Subcutaneous abdominal adipose tissue (tissue), 5 donors: ENCODE measurements around the gene SH2B2.
"Not testable (repeated sequence)": the region's sequence is repeated elsewhere in the genome, so short reads cannot be mapped to it uniquely, and the experiment has no call there.

Source experiments
- H3K27ac ChIP-seq: one replicate; pipeline ENCODE4 v1.7.0; 2013; ENCODE audit warnings: low read depth, mild to moderate bottlenecking, inconsistent platforms, low read length, moderate library complexity
- H3K27me3 ChIP-seq, 5 donors: one replicate each; pipeline ENCODE4 v1.7.0; 2013; ENCODE audit warnings: low read length in 5 of 5, inconsistent platforms in 1 of 5; ENCODE audit not compliant: control insufficient read depth in 5 of 5, insufficient read depth in 4 of 5
- H3K36me3 ChIP-seq, 5 donors: one replicate each; pipeline ENCODE4 v1.7.0; 2013; ENCODE audit warnings: low read length in 5 of 5; ENCODE audit not compliant: control insufficient read depth in 5 of 5, insufficient read depth in 5 of 5
- H3K4me1 ChIP-seq, 5 donors: one replicate each; pipeline ENCODE4 v1.7.0; 2013; ENCODE audit warnings: low read length in 5 of 5, mild to moderate bottlenecking in 3 of 5, moderate library complexity in 1 of 5; ENCODE audit not compliant: control insufficient read depth in 5 of 5, insufficient read depth in 5 of 5
- H3K4me3 ChIP-seq, 5 donors: one replicate each; pipeline ENCODE4 v1.7.0; 2013; ENCODE audit warnings: low read length in 5 of 5, low read depth in 1 of 5
- H3K9ac ChIP-seq, 5 donors: one replicate each; pipeline ENCODE4 v1.7.0; 2013; ENCODE audit warnings: low read length in 5 of 5, mild to moderate bottlenecking in 4 of 5, moderate library complexity in 3 of 5
- H3K9me3 ChIP-seq, 5 donors: one replicate each; pipeline ENCODE4 v1.7.0; 2013; ENCODE audit warnings: low read length in 5 of 5; ENCODE audit not compliant: control insufficient read depth in 5 of 5
- donor health status: healthy.
- donor health status: healthy.
- donor health status: healthy.
- donor health status: healthy.
- donor health status: healthy.

Gene SH2B2

DNA sequence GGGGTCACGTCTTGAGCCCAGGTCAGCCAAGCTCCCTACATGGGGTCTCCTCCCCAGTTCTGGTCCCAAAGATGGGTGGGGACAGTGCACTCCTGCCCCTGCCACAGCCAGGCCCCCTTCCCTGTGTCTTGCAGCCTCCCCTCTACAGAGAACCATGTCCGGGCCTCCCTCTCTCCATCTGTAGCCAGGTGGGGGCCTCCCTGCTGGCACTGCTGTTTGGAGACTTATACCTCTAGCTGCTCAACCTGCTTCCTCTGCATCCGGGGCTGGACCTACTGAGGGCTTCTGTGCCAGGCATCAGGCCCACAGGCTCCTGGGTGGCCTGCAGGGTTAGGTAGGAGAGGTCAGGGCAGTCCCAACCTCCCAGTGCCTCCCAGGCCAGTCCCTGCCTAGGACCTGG, 7.9 kb downstream of the SH2B2 start:
- H3K27ac ChIP-seq = no peak overlapping the region
- H3K27me3 ChIP-seq = peaks cover 0 to 10% (median 3%) of the 10 kb centered on the region in 5 donors

GRCh38 chr7:102295346-102296178, 8.9 kb downstream of the SH2B2 start:
- Histone ChIP-seq H3K9me3 (no peaks in the 10 kb centered on the region), H3K4me3 (no peak overlapping the region), H3K36me3 (no peaks in the 10 kb centered on the region), H3K27me3 (peaks cover 0 to 14% (median 7%) of the 10 kb centered on the region in 5 donors), H3K4me1 (peaks cover 0 to 4% (median 1%) of the 10 kb centered on the region in 5 donors), H3K9ac (no peak overlapping the region), H3K27ac (no peak overlapping the region)

More for the DNA sequence above, 7.9 kb downstream of the SH2B2 start:
- Histone ChIP-seq H3K36me3 (no peaks in the 10 kb centered on the region), H3K4me1 (peaks cover 0 to 1% (median 0%) of the 10 kb centered on the region in 5 donors), H3K9ac (no peak overlapping the region), H3K9me3 (no peaks in the 10 kb centered on the region), H3K4me3 (no peak overlapping the region)

DNA sequence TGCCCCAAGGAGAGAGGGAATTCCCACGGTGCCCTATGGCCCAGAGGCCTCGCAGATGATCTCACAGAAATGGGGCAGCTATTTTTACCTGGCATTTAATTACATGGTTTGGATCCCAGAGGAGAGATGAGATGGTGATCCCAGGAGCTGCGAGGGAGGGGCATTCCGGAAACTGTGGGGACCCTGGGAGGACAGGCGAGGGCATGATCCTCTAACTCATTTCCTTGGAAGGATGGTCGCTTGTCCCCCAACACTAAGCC, 9.4 kb downstream of the SH2B2 start:
- Histone ChIP-seq H3K4me3 (no peak overlapping the region), H3K36me3 (no peaks in the 10 kb centered on the region), H3K9me3 (no peaks in the 10 kb centered on the region), H3K4me1 (peaks cover 0 to 9% (median 3%) of the 10 kb centered on the region in 5 donors), H3K9ac (no peak overlapping the region), H3K27ac (no peak overlapping the region), H3K27me3 (peaks cover 0 to 15% (median 11%) of the 10 kb centered on the region in 5 donors)

- Histone ChIP-seq H3K4me1 (peaks cover 0 to 9% (median 3%) of the 10 kb centered on the region in 5 donors), H3K9me3 (no peaks in the 10 kb centered on the region), H3K4me3 (no peak overlapping the region), H3K27me3 (peaks cover 0 to 15% (median 11%) of the 10 kb centered on the region in 5 donors), H3K9ac (no peak overlapping the region), H3K27ac (no peak overlapping the region), H3K36me3 (no peaks in the 10 kb centered on the region)
These were observed 9.8 kb downstream of the SH2B2 start for GRCh38 chr7:102296514-102296913.

DNA sequence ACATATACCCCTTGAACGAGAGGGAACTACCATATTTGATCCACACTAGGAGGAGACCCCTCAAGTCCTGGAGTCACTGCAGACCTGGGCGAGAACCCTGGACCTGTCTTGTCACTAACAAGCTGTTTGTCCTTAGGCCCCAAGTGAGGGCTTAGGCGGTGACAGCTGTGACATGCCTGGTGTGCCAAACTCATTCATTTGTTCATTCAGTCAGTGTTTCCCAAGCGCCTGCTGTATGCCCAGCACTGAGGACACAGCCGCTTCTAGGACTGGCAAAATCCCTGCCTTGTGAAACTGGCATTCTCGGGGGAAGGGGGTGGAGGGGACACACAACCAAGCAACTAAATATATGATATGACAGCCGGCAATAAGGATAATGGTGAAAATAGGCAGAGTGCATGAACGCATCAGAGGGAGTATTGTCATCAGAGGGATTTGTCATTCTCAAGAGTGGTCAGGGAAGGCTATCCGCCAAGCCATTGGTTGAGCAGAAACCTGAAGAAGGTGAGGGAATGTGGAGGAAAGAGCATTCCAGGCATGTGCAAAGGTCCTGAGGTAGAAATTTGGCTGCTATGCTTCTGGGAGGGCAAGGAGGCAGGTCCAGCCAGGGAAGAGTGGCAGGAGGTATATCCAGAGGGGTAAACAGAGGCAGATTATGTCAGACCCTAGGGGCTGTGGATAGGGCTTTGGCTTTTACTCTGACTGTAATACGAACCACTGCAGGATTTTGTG, 11.0 kb downstream of the SH2B2 start:
- no peak overlapping the region for H3K27ac ChIP-seq
- peaks cover 0 to 15% (median 5%) of the 10 kb centered on the region in 5 donors for H3K27me3 ChIP-seq
- no peaks in the 10 kb centered on the region for H3K9me3 ChIP-seq
- peaks cover 0 to 9% (median 3%) of the 10 kb centered on the region in 5 donors for H3K4me1 ChIP-seq
- no peaks in the 10 kb centered on the region for H3K36me3 ChIP-seq
- no peak overlapping the region for H3K9ac ChIP-seq
- no peak overlapping the region for H3K4me3 ChIP-seq

DNA sequence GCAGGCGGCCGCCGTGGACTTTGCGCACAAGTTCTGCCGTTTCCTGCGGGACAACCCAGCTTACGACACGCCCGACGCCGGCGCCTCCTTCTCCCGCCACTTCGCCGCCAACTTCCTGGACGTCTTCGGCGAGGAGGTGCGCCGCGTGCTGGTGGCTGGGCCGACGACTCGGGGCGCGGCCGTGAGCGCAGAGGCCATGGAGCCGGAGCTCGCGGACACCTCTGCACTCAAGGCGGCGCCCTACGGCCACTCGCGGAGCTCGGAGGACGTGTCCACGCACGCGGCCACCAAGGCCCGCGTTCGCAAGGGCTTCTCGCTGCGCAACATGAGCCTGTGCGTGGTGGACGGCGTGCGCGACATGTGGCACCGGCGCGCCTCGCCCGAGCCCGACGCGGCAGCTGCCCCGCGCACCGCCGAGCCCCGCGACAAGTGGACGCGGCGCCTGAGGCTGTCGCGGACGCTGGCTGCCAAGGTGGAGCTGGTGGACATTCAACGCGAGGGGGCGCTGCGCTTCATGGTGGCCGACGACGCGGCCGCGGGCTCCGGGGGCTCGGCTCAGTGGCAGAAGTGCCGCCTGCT, 14.1 kb downstream of the SH2B2 start:
- no peak overlapping the region for H3K27ac ChIP-seq
- H3K36me3 ChIP-seq = no peaks in the 10 kb centered on the region
- H3K4me1 ChIP-seq = peaks cover 1 to 20% (median 13%) of the 10 kb centered on the region in 5 donors
- H3K27me3 ChIP-seq = peaks cover 0 to 9% (median 5%) of the 10 kb centered on the region in 5 donors
- H3K9ac ChIP-seq = no peak overlapping the region
- peak overlapping the region in 1 of 5 donors; percentile 3 for H3K4me3 ChIP-seq
- no peaks in the 10 kb centered on the region for H3K9me3 ChIP-seq

- H3K27ac ChIP-seq, H3K9me3 ChIP-seq, H3K36me3 ChIP-seq, H3K9ac ChIP-seq, H3K27me3 ChIP-seq, H3K4me3 ChIP-seq: not testable (repeated sequence)
- peaks cover 0 to 21% (median 14%) of the 10 kb centered on the region in 5 donors for H3K4me1 ChIP-seq
These were observed 14.7 kb downstream of the SH2B2 start for GRCh38 chr7:102301367-102301766.

DNA sequence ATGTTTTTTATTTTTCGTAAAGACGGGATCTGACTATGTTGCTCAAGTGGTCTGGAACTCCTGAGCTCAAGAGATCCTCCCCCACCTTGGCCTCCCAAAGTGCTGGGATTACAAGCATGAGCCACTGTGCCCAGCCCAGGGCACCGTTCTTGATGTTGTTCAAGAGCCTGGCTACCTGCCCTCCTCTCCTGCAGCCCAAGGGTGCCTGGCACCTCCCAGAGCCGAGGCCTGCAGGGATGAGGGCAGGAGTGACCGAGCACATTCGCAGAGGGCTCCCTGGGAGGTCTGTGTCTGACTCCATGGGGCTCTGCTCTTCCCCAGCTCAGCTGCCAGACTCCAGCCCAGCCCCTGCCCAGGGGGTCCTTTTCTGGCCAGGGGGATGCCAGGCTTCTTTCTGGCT, 15.4 kb downstream of the SH2B2 start:
- Histone ChIP-seq H3K27ac (no peak overlapping the region), H3K36me3 (no peaks in the 10 kb centered on the region), H3K9ac (no peak overlapping the region), H3K4me3 (no peak overlapping the region), H3K9me3 (no peaks in the 10 kb centered on the region), H3K4me1 (peaks cover 0 to 27% (median 21%) of the 10 kb centered on the region in 5 donors), H3K27me3 (peaks cover 0 to 9% (median 5%) of the 10 kb centered on the region in 5 donors)

DNA sequence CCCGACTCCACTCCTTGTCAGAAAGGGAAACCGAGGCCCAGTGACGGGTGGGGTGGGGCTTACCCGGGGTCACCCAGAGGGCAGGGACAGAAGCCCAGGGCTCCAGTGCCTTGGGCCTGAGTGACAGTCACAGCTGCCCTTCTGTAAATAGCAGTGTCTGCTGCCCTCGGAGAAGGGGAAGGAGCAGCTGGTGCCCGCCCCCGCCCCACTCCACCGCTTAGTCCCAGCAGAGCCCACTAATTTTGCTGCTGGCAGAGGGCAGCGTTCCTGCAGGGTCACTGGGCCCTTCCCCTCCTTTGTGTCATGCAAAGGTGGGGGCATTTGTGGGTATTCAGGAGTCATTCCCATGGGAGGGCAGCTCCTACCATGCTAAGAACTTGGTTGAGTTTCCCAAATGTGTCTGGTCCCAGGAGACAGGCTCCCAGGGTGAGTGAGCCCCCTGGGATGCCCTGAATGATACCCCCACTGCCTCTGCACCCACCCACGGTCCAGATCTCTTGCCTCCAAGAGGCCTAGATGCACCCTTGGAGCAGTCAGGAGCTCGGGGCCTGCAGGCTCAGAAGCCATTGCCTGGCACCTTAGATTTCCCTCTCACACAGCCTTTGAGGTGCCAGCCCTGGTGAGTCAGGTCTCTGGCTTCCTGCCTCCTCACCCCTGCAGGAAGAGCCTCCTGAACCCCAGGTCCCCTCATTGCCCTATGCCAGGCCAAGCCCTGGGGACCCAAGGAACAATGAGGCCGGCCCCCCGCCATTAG, 17.2 kb downstream of the SH2B2 start:
- H3K27ac ChIP-seq = no peak overlapping the region
- H3K9ac ChIP-seq = no peak overlapping the region
- peaks cover 0 to 33% (median 25%) of the 10 kb centered on the region in 5 donors for H3K4me1 ChIP-seq
- H3K27me3 ChIP-seq = peaks cover 0 to 9% (median 5%) of the 10 kb centered on the region in 5 donors
- no peaks in the 10 kb centered on the region for H3K9me3 ChIP-seq
- H3K4me3 ChIP-seq = no peak overlapping the region
- H3K36me3 ChIP-seq = peaks cover 0 to 2% (median 0%) of the 10 kb centered on the region in 5 donors
